A549 treated with AZD2906 at 1 μM for 4 hours (cell line): Measurements from ENCODE around the gene RHBDD2. TPM values are rescaled to one million over a fixed set of nuclear protein-coding genes. Genes with fewer than 3 reads are reported as not detected.

Source experiments
- total RNA-seq: library from RNA; stranded (reverse); fragments of 200-300 nt; extraction: Qiagen RNA extraction; gene quantifications from 5 replicates; pipeline ENCODE4 v1.2.3, GENCODE V29; 2022

The RHBDD2 gene
- total RNA-seq: 80.3 to 98.6 TPM (median 97.6 TPM) in 5 replicates

DNA sequence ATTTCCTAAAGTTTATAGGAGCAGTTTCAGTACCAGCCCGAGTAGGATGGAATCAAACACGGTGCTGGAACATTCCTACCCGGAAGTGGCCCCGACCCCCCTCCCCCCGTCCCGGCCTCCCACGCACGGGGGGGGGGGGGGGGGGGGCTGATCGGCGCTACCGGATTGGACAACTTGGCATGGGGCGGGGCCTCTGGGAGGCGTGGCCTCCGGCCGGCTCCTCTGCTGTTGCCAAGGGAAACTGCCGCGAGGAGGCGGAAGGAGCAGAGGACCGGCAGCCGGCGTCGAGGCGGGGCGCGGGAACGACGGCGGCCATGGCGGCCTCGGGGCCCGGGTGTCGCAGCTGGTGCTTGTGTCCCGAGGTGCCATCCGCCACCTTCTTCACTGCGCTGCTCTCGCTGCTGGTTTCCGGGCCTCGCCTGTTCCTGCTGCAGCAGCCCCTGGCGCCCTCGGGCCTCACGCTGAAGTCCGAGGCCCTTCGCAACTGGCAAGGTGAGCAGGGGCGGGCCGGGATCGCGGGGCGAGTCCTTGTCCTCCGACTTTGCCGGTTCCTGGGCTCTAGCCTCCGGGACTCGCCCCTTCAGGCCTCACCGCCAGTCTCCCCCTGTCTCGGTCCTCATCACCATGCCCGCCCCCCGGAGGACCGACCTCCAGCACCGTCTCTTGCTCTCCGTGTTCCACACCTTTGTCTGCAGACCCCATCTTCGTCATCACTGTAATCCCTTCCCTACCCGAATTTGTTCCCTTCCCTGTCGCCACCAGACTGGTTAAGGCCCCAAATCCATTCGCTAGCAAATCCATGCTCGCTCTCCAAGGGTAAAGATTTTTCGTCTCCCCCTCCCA lies at the start of gene RHBDD2:
Gene RHBDD2 (plus strand): TSS at position 266 of the 843 bp plus-strand sequence. CDS start 49 bp downstream, at position 315.

GRCh38 chr7:75914655-75915415 lies 36.0 kb downstream of the RHBDD2 start, which contains the start of gene POR:
TSS of gene POR (plus strand) at chr7:75915155. CDS start at chr7:75954002, 38,847 bp downstream.

Other genes with a start within 250 kb of the RHBDD2 start
- 18.4 to 27.6 TPM (median 23.0 TPM) in 5 replicates for gene HIP1, start 140.1 kb upstream of the RHBDD2 start, total RNA-seq
- gene CCL26, start 106.8 kb upstream of the RHBDD2 start, total RNA-seq: 7.7 to 10.9 TPM (median 7.9 TPM) in 5 replicates
- 0.18 TPM in 1 of 5 replicates, not detected in the others for gene CCL24, start 65.2 kb upstream of the RHBDD2 start, total RNA-seq
- 135 to 175 TPM (median 166 TPM) in 5 replicates for gene POR, start 36.1 kb downstream of the RHBDD2 start, total RNA-seq
- gene TMEM120A, start 115.6 kb downstream of the RHBDD2 start, total RNA-seq: 38.6 to 50.5 TPM (median 45.9 TPM) in 5 replicates
- 39.7 to 49.3 TPM (median 44.6 TPM) in 5 replicates for gene STYXL1, start 169.0 kb downstream of the RHBDD2 start, total RNA-seq
- 350 to 422 TPM (median 399 TPM) in 5 replicates for gene MDH2, start 169.1 kb downstream of the RHBDD2 start, total RNA-seq